ENCODE results near the gene ZNF665. TPM values are rescaled to one million over a fixed set of nuclear protein-coding genes. Genes with fewer than 3 reads are reported as not detected.

Gene ZNF665
- total RNA-seq, 5 donors from 2014 or later (not counting 1 experiment from before 2014, with no cell fraction given): 2.5 to 5.3 (median 3.3) TPM

GRCh38 chr19:53161123-53161522 is 32.0 kb downstream of the ZNF665 start:
- ATAC-seq (replicated peaks in 1 of 4) (no peak), DNase-seq (no peak)
- peaks cover 30% of the 10 kb centered on the region for H3K36me3 Mint-ChIP-seq
- Histone ChIP-seq H3K27ac (ENCODE audit: low read length) (no peak overlapping the region), H3K27me3 (replicated peaks in 1 of 2; ENCODE audit: control insufficient read depth in 2 of 2, extremely low read depth in 1 of 2, insufficient read depth in 2 of 2, low read length in 1 of 2) (peaks cover 0 to 17% of the 10 kb centered on the region in 2 experiments), H3K36me3 (ENCODE audit: control insufficient read depth in 2 of 2, extremely low read depth in 1 of 2, insufficient read depth in 1 of 2, low read length in 1 of 2) (no peaks in the 10 kb centered on the region), H3K9me3 (peaks cover 19% of the 10 kb centered on the region), H3K4me3 (ENCODE audit: control insufficient read depth in 1 of 2, extremely low read depth in 1 of 2, low read length in 1 of 2) (no peak overlapping the region), H3K4me1 (ENCODE audit: control insufficient read depth in 1 of 2, extremely low read depth in 1 of 2, insufficient read depth in 2 of 2, low read length in 2 of 2) (peaks cover 0 to 22% of the 10 kb centered on the region in 2 experiments)
- no peak overlapping the region for H3K27ac Mint-ChIP-seq
- CTCF ChIA-PET: interaction anchor here in 1 of 2 donors (0.6 kb wide), 1 partner anchor 977 kb away, joined by 4 read pairs; no protein-coding TSS in a partner anchor
- H3K4me3 Mint-ChIP-seq: peak overlapping the region in 1 of 3 donors; percentile 22
- H3K9me3 Mint-ChIP-seq: peaks cover 13 to 45% (median 34%) of the 10 kb centered on the region in 3 donors
- 69% methylated on average over 3 of the region's 3 CpGs for WGBS (ENCODE audit: insufficient coverage)
- H3K4me1 Mint-ChIP-seq: peaks cover 15 to 23% (median 17%) of the 10 kb centered on the region in 3 donors
- POLR2A ChIA-PET: no interaction called here
- H3K27me3 Mint-ChIP-seq: no peaks in the 10 kb centered on the region

- peaks cover 29% of the 10 kb centered on the region for H3K36me3 Mint-ChIP-seq
- ATAC-seq (replicated peaks in 1 of 4) (no peak), DNase-seq (no peak)
- H3K4me1 ChIP-seq (ENCODE audit: control insufficient read depth in 1 of 2, extremely low read depth in 1 of 2, insufficient read depth in 2 of 2, low read length in 2 of 2): peaks cover 0 to 22% of the 10 kb centered on the region in 2 experiments
- CTCF ChIA-PET: no interaction called here
- no CpG with 5 or more reads among the region's 3 CpGs for WGBS (ENCODE audit: insufficient coverage)
- no peak overlapping the region for H3K4me3 ChIP-seq (ENCODE audit: control insufficient read depth in 1 of 2, extremely low read depth in 1 of 2, low read length in 1 of 2)
- H3K9me3 Mint-ChIP-seq: peaks cover 6 to 37% (median 27%) of the 10 kb centered on the region in 3 donors
- no peaks in the 10 kb centered on the region for H3K36me3 ChIP-seq (ENCODE audit: control insufficient read depth in 2 of 2, extremely low read depth in 1 of 2, insufficient read depth in 1 of 2, low read length in 1 of 2)
- peak overlapping the region in 1 of 3 donors; percentile 73 for H3K4me3 Mint-ChIP-seq
- H3K27ac Mint-ChIP-seq: no peak overlapping the region
- POLR2A ChIA-PET: no interaction called here
- no peaks in the 10 kb centered on the region for H3K27me3 Mint-ChIP-seq
- H3K4me1 Mint-ChIP-seq: peaks cover 15 to 23% (median 17%) of the 10 kb centered on the region in 3 donors
- peaks cover 12% of the 10 kb centered on the region for H3K9me3 ChIP-seq
- H3K27me3 ChIP-seq (replicated peaks in 1 of 2; ENCODE audit: control insufficient read depth in 2 of 2, extremely low read depth in 1 of 2, insufficient read depth in 2 of 2, low read length in 1 of 2): peaks cover 0 to 17% of the 10 kb centered on the region in 2 experiments
- H3K27ac ChIP-seq (ENCODE audit: low read length): no peak overlapping the region
These were observed 32.8 kb downstream of the ZNF665 start for GRCh38 chr19:53160350-53160749.

- H3K27me3 ChIP-seq (replicated peaks in 1 of 2; ENCODE audit: control insufficient read depth in 2 of 2, extremely low read depth in 1 of 2, insufficient read depth in 2 of 2, low read length in 1 of 2): peaks cover 0 to 17% of the 10 kb centered on the region in 2 experiments
- Mint-ChIP-seq H3K4me1 (peaks cover 15 to 23% (median 17%) of the 10 kb centered on the region in 3 donors), H3K4me3 (peak overlapping the region; percentile 73 to 83 (median 81)), H3K36me3 (peaks cover 47% of the 10 kb centered on the region), H3K27ac (peak overlapping the region in 1 of 2 donors; percentile 42), H3K9me3 (peaks cover 11 to 41% (median 28%) of the 10 kb centered on the region in 3 donors), H3K27me3 (no peaks in the 10 kb centered on the region)
- CTCF ChIA-PET: interaction anchor here in 1 of 2 donors (0.7 kb wide), 1 partner anchor 1021 kb away, joined by 3 read pairs; no protein-coding TSS in a partner anchor
- DNase-seq: peak in 31 of 35 experiments; percentile 2 to 44 (median 12)
- H3K4me3 ChIP-seq (ENCODE audit: control insufficient read depth in 1 of 2, extremely low read depth in 1 of 2, low read length in 1 of 2): peak overlapping the region; percentile 61 to 81
- ATAC-seq (replicated peaks in 1 of 4): peak; percentile 6 to 44 (median 21)
- peaks cover 0 to 22% of the 10 kb centered on the region in 2 experiments for H3K4me1 ChIP-seq (ENCODE audit: control insufficient read depth in 1 of 2, extremely low read depth in 1 of 2, insufficient read depth in 2 of 2, low read length in 2 of 2)
- peaks cover 3% of the 10 kb centered on the region for H3K9me3 ChIP-seq
- WGBS (ENCODE audit: insufficient coverage): 3% methylated on average over 31 of the region's 41 CpGs
- H3K27ac ChIP-seq (ENCODE audit: low read length): peak overlapping the region; percentile 31
- H3K36me3 ChIP-seq (ENCODE audit: control insufficient read depth in 2 of 2, extremely low read depth in 1 of 2, insufficient read depth in 1 of 2, low read length in 1 of 2): peaks cover 2 to 6% of the 10 kb centered on the region in 2 donors
- POLR2A ChIA-PET: interaction anchor here in 1 of 2 donors (0.6 to 0.7 kb wide), 2 partner anchors 80 to 1232 kb away, joined by 3 to 4 read pairs; no protein-coding TSS in a partner anchor
These were observed 35.0 kb downstream of the ZNF665 start for GRCh38 chr19:53158119-53158656.

GRCh38 chr19:53157626-53158025 is 35.5 kb downstream of the ZNF665 start:
- Histone ChIP-seq H3K36me3 (ENCODE audit: control insufficient read depth in 2 of 2, extremely low read depth in 1 of 2, insufficient read depth in 1 of 2, low read length in 1 of 2) (peaks cover 2 to 6% of the 10 kb centered on the region in 2 donors), H3K27ac (ENCODE audit: low read length) (peak overlapping the region; percentile 31), H3K4me1 (ENCODE audit: control insufficient read depth in 1 of 2, extremely low read depth in 1 of 2, insufficient read depth in 2 of 2, low read length in 2 of 2) (peaks cover 0 to 22% of the 10 kb centered on the region in 2 experiments), H3K9me3 (peaks cover 3% of the 10 kb centered on the region), H3K27me3 (replicated peaks in 1 of 2; ENCODE audit: control insufficient read depth in 2 of 2, extremely low read depth in 1 of 2, insufficient read depth in 2 of 2, low read length in 1 of 2) (peaks cover 0 to 17% of the 10 kb centered on the region in 2 experiments), H3K4me3 (ENCODE audit: control insufficient read depth in 1 of 2, extremely low read depth in 1 of 2, low read length in 1 of 2) (peak overlapping the region; percentile 61 to 81)
- ATAC-seq (replicated peaks in 1 of 4) (no peak), DNase-seq (peak in 1 of 35 experiments; percentile 2)
- 76% methylated on average over 7 of the region's 7 CpGs for WGBS (ENCODE audit: insufficient coverage)
- peaks cover 11 to 45% (median 32%) of the 10 kb centered on the region in 3 donors for H3K9me3 Mint-ChIP-seq
- peak overlapping the region; percentile 73 to 83 (median 81) for H3K4me3 Mint-ChIP-seq
- POLR2A ChIA-PET: interaction anchor here in 1 of 2 donors (0.6 kb wide), 1 partner anchor 1231 kb away, joined by 4 read pairs; no protein-coding TSS in a partner anchor
- peak overlapping the region; percentile 0 to 42 for H3K27ac Mint-ChIP-seq
- CTCF ChIA-PET: no interaction called here
- peaks cover 15 to 23% (median 17%) of the 10 kb centered on the region in 3 donors for H3K4me1 Mint-ChIP-seq
- no peaks in the 10 kb centered on the region for H3K27me3 Mint-ChIP-seq
- H3K36me3 Mint-ChIP-seq: peaks cover 51% of the 10 kb centered on the region

- Histone ChIP-seq H3K4me1 (ENCODE audit: control insufficient read depth in 1 of 2, extremely low read depth in 1 of 2, insufficient read depth in 2 of 2, low read length in 2 of 2) (peaks cover 0 to 22% of the 10 kb centered on the region in 2 experiments), H3K27ac (ENCODE audit: low read length) (no peak overlapping the region), H3K27me3 (replicated peaks in 1 of 2; ENCODE audit: control insufficient read depth in 2 of 2, extremely low read depth in 1 of 2, insufficient read depth in 2 of 2, low read length in 1 of 2) (peaks cover 0 to 17% of the 10 kb centered on the region in 2 experiments), H3K9me3 (no peaks in the 10 kb centered on the region), H3K36me3 (ENCODE audit: control insufficient read depth in 2 of 2, extremely low read depth in 1 of 2, insufficient read depth in 1 of 2, low read length in 1 of 2) (peaks cover 2 to 6% of the 10 kb centered on the region in 2 donors), H3K4me3 (ENCODE audit: control insufficient read depth in 1 of 2, extremely low read depth in 1 of 2, low read length in 1 of 2) (no peak overlapping the region)
- no peak for ATAC-seq (replicated peaks in 1 of 4)
- Mint-ChIP-seq H3K27me3 (no peaks in the 10 kb centered on the region), H3K27ac (peak overlapping the region in 1 of 2 donors; percentile 56), H3K4me3 (peak overlapping the region; percentile 73 to 83 (median 81)), H3K9me3 (peaks cover 11 to 45% (median 32%) of the 10 kb centered on the region in 3 donors), H3K4me1 (peaks cover 15 to 23% (median 17%) of the 10 kb centered on the region in 3 donors), H3K36me3 (peaks cover 56% of the 10 kb centered on the region)
- DNase-seq: no peak
- ChIA-PET POLR2A (no interaction called here), CTCF (interaction anchor here in 1 of 2 donors (0.6 kb wide), 1 partner anchor 53 kb away, joined by 3 read pairs; no protein-coding TSS in a partner anchor)
- WGBS (ENCODE audit: insufficient coverage): 100% methylated on average over 3 of the region's 9 CpGs
These were observed 36.3 kb downstream of the ZNF665 start for GRCh38 chr19:53156850-53157249.

GRCh38 chr19:53147645-53148044 is 45.5 kb downstream of the ZNF665 start:
- ATAC-seq (replicated peaks in 1 of 4) (no peak), DNase-seq (no peak)
- Mint-ChIP-seq H3K27ac (no peak overlapping the region), H3K4me1 (no peaks in the 10 kb centered on the region), H3K4me3 (no peak overlapping the region), H3K27me3 (no peaks in the 10 kb centered on the region), H3K36me3 (peaks cover 82% of the 10 kb centered on the region), H3K9me3 (peaks cover 13 to 52% (median 46%) of the 10 kb centered on the region in 3 donors)
- ChIA-PET CTCF (no interaction called here), POLR2A (interaction anchor here in 1 of 2 donors (0.6 kb wide), 1 partner anchor 971 kb away, joined by 3 read pairs; no protein-coding TSS in a partner anchor)
- Histone ChIP-seq H3K4me1 (ENCODE audit: control insufficient read depth in 1 of 2, extremely low read depth in 1 of 2, insufficient read depth in 2 of 2, low read length in 2 of 2) (no peaks in the 10 kb centered on the region), H3K27ac (ENCODE audit: low read length) (no peak overlapping the region), H3K4me3 (ENCODE audit: control insufficient read depth in 1 of 2, extremely low read depth in 1 of 2, low read length in 1 of 2) (no peak overlapping the region), H3K9me3 (peaks cover 14% of the 10 kb centered on the region), H3K36me3 (ENCODE audit: control insufficient read depth in 2 of 2, extremely low read depth in 1 of 2, insufficient read depth in 1 of 2, low read length in 1 of 2) (peaks cover 11 to 14% of the 10 kb centered on the region in 2 donors), H3K27me3 (replicated peaks in 1 of 2; ENCODE audit: control insufficient read depth in 2 of 2, extremely low read depth in 1 of 2, insufficient read depth in 2 of 2, low read length in 1 of 2) (no peaks in the 10 kb centered on the region)
